ENCODE results near the gene TMEM181.

GRCh38 chr6:158519300-158519699, 40.6 kb upstream of the TMEM181 start:
- TF ChIP-seq CTCF (conservative IDR thresholded peaks at IDR 0.05) (no peak), EZH2 (IDR thresholded peaks at IDR 0.05; ENCODE audit: low read depth) (no peak)

Data from PC-9 (cell line).